ENCODE measurements around the gene SORCS1.
"Not testable (repeated sequence)": the region's sequence is repeated elsewhere in the genome, so short reads cannot be mapped to it uniquely, and the experiment has no call there.

SORCS1 gene

DNA sequence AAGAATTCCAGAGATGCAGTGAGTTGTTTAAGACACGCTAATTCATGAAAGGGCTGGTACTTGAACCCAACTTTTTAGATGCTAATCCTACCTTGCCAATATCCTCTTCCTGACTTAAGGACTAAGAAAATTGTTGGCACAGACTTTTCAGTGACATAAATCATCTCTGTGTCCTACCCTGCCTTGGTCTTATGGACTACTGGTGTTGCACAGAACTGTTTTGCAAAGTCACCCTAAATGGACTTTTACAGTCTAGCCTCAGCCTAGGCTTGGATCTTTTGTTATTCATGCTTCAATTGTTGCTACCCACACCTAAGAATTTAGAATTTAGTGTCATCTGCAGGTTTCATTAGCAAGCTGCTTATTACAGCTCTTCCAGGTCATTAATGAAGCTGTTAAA, 112.7 kb downstream of the SORCS1 start:
- DNase-seq, result no peak

DNA sequence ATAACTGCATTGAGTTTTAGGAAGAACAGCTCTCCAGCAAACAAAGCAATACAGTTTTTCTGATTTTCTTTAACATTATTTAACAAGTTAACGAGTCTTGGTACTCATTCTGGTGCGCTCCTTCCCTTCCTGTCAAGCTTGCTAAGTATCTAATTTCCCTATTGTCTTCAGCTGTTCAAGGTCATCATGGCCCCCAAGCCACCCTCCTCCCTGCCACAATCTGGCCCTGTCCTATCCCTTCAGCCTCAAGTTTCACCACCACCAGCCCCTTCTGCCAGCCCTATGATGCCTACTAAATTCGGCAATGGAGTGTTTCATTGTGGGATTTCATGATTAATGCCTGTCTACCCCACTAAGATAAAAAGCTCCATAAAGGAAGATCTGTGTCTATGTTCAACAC, 121.0 kb downstream of the SORCS1 start:
- no peak for DNase-seq

DNA sequence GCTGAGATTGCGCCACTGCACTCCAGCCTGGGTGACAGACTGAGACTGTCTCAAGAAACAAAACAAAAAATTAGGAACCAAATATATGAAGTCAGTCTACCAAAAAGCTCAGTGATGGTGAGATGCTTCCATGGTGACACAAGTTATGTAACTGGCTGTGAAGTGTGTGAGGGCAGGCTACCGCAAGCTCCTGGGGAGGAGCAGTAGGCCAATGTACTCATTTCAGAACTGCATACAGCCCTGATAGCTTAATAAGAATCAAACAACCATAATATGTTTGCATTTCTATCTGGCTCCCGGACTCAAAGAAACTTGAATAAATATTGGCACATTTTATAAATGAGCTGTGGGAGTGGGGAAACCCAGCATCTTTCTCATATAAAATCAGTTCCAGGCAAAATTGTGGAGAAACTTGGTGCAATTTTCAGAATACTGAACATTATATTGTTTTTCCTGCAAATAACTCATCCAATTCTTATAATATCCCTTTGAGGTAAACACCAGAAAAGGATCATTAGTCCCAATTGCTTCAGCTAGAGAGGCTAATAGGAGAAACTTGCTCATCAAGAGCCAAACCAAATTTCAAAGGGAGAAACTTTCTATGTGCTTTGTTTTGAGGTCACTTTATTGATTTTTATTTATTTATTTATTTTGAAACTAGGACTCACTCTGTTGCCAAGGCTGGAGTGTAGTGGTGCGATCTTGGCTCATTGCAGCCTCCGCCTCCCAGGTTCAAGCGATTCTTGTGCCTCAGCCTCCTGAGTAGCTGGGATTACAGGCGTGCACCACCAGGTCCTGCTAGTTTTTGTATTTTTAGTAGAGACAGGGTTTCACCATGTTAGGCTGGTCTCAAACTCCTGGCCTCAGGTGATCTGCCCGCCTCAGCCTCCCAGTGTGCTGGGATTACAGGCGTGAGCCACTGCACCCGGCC, 127.0 kb downstream of the SORCS1 start:
- DNase-seq, result no peak

DNA sequence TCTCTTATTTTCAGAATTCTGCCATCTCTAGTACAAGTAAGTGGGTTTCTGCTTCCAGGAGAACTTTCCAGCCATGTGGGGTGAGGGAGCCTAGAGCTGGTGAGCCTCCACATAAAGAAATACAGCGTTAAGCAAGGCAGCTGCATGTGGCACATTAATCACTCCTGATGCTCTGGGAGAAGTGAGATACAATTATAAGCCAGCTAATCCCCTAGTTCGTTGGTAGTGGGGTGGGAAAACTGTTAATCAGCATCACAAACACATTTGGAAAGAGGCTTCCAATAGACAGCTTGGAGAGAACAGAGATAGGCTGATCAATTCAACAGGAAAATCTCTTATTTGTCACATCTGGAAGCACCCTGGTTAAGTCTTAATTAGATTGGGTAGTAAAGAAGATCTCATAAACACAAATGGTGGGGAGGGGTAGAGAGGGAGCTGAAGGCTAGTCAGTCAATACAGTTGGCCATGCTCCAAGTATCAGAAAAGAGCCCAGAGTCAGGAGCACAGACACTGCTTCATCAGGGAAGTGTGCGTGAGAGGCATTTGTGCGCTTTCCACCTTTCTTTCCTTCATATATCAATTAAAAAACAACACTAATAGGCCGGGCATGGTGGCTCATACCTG, 130.6 kb downstream of the SORCS1 start:
- no peak for DNase-seq

DNA sequence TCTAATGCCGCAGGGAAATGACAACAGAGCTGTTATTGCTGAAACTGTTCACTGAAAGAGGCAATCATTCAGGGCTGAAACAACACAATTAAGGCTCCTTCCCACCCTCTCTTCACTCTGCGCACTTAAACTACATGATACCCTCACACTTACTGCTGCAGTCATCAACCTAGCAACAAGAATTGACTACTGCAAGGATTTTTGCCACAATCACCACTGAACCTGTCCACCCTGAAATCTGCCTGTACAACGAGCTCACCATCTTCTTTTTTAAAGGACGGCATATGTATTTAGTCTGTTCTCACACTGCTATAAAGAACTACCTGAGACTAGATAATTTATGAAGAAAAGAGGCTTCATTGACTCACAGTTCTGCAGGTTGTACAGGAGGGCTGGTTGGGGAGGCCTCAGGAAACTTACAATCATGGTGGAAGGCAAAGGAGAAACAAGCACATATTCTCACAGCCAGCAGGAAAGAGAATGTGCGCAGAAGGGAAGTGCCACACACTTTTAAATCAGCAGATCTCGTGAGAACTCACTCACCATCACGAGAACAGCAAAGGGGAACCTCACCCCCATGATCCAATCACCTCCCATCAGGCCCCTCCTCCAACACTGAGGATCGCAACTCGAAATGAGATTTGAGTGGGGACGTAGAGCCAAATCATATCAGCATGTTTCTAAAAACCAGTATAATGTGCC, 131.7 kb downstream of the SORCS1 start:
- DNase-seq, result no peak

DNA sequence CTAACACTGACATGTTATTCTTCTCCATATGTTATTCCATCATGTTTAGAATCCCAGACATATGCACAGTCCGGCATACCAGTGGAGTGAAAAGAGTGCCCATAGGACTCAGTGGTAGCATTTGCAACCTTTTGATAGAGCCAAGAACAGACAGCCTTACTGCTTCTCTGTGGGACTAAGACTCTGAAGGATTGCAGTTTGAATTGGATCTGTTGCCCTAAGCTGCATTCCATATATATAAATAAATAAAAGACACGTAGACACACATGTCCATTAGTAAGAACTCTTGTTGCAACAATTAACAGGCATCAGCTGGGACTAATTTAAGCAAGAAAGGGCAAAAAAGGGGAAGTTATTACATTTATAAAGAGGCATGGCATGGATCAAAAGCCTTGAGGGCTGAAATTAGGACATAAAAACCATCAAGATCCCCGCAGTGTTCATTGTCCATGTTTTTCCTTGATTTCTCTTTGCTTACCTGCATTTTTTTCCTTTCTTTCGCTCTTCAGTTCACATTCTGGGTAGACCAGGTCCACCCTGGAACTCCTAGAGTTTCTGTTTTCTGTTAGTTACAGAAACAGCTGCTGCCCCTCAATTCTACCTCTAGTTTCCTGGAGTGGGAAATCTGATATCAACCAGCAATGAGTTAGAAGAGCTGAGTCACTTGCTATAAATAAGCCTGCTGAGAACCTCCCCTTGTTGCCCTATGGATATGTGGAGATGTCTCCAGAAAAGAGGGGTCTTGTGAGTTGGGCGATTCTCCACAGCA, 132.4 kb downstream of the SORCS1 start:
- DNase-seq, result no peak

DNA sequence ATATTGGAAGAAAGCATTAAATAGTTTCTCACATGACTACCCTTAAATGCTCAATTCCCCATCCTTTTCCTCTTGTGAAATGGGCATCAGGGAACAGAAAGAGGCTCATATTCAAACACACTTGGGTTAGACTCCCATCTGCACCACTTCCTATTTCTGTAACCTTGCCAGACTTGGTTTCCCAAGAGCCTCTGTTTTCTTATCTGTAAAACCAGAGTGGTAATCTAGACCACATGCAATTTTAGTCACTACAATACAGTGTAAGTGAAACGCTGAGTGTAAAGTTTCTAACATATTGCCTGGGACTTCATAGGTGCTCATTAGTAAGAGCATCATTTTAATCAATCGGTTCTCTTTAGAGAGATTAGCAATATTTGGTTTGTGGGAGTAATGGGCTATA, 136.3 kb downstream of the SORCS1 start:
- DNase-seq, result no peak

DNA sequence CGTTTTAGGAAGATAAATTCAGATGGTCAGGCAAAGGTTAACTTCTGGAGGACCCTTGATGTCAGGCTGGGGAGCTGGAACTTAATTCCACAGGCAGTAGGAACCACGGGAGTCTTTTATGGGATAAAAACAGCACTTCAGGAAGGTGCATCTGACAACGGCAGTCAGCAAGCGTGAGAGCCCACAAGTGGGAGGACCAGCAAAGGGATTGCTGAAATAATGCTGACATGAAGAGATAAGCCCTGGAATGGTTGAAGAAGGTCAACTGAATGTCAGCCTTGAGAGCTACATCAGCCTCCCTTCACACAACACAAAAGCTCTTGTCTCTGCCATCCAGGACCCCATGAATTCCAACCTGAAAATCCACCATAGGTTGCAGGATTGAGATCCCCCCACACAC, 138.8 kb downstream of the SORCS1 start:
- DNase-seq, result no peak

DNA sequence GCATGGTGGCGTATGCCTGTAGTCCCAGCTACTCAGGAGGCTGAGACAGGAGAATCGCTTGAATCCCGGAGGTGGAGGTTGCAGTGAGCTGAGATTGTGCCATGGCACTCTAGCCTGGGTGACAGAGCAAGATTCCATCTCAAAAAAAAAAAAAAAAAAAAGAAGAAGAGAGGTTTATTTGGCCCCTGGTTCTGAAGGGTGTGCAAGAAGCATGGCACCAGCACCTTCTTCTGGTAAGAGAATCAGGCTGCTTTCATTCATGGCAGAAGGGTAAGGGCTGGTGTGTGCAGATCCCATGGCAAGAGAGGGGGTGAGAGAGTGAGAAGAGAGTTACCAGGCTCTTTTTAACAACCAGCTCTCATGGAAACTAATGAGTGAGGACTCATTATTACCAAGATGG, 140.5 kb downstream of the SORCS1 start:
- DNase-seq, result not testable (repeated sequence)

DNA sequence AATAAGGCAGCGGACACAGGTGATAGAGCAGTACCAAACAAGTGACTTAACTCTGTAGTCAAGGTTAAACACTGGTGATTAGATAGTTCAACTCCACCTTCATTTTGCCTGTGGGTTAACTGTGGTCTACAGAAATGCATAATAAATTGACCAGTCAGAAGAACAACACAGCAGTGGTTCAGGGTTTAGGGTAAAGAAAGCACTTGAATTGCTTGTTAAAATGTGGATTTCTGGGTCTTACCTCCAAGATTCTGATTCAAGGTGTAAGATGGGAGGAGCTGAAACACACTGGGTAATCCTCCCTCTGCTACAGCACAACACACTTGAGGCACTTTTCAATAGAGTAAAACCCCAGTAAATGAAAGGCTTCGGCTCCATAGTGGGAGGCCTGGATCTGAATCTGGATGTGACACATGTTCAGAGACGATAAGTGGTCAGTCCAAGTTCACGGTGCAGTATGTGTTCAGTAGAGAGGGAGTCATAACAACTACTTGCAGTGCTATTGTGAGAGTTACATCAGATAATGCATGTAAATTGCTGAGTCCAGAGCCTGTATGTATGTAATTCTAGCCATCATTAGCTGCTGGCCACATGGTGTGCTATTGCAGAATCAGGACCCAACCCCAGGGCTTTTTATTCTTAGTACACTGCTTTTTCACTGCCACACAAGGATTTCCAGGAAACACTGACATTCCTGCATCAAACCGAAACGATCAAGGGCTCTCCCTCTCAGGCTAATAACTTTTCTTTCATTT, 141.7 kb downstream of the SORCS1 start:
- DNase-seq, result no peak

DNA sequence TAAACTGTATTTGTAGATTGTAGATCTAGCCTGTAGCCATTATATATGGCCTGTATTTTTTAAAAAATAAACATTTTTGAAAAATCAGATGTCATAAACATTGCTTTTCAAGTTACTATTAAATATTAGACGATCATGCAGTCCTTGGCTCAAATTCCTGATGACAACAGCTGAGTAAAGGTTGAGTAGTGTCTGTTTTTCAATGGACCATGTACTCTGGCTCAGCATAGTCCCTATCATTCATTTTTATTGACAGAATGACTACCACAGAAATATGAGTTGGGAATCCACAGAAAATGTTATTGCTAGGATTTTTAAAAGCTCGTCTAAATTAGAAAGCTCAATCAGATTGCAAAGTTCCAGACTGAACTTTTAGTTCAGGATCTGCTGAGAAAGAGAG, 145.4 kb downstream of the SORCS1 start:
- no peak for DNase-seq

DNA sequence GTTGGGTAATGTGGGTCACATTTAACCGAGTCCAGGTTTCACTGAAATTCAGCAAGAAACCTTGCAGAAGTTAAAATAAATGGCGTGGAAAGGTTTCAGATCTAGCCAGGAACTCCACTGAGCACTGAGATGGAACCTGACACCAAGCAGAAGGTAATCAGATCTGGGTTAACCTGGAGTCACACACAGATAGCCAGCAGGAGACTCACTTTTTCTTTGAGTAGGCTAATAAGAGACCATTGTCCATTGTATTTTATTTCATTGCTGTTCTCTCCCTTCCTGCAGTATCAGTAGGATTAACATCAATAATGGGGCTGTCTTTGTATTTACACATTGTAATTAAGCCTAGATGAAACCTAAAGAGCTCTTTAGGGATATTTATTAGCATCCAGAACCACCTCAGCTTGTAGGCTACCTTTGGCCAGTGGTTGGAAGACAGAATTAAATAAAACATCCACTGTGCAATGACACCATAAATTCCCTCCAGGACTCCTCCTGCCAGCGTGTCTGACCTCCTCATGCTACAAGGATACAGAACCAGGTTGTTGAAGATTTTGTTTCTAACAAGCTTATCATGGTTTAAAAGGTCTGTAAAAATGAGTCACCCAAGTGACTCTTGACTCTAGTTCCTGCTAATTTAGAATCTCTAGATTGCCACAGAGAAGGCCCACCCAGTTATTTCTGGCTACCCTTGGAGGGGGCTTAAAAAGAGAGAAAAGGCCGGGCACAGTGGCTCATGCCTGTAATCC, 151.1 kb downstream of the SORCS1 start:
- DNase-seq, result no peak

DNA sequence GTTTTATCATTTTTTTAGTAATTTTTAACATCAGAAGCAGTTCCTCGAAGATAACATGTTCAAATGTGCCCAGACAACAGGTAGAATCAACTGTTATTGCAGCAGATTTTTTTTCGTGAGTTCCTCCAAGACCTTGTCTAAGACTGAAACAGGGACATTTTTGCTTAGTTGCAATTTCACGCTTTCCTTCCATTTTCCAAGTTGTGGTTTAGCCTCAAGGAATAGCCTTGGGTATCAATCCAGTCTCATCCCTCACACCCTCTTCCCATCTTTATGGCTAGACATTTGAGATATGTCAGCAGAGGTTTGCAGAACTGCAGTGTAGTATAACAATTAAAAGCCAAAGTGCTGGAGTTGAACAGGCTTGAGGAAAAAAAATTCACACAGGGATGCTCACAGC, 152.5 kb downstream of the SORCS1 start:
- no peak for DNase-seq

DNA sequence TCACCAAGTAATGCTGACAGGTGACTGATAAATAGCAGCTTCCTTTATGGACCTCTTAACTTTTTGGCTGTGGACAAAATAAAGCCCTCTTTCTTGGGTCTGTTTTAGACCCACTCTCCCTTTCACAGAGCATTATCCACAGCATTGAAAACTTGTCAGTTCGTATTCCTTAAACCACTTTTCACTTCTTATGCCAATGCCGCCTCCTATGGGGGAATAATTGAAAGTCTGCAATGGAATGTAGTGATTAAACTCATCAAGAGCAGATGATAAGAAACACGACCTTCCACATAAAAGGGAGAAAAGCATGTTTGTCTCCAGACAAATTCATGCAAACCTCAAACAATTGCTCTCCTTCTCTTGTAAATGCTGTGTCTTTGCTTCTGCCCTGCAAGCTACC, 153.4 kb downstream of the SORCS1 start:
- DNase-seq, result no peak

DNA sequence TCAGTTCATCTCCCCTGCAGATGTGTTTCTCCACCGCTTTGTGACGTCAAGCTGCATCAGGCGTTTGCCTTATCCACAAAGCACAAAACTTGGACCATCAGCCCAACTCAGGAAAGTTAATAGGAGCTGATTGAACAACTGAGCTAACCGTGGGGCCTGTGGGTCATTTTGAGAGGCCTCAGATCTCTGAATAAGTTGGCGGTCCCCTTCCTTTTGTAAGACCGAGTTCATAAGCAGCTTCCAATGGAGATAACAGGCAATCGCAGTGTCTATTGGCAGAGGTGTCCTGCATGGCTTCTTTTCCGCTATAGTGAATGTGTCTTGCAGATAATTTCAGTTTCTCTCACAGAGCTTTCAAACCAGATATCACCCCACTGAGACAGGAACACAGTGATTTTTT, 154.0 kb downstream of the SORCS1 start:
- no peak for DNase-seq

DNA sequence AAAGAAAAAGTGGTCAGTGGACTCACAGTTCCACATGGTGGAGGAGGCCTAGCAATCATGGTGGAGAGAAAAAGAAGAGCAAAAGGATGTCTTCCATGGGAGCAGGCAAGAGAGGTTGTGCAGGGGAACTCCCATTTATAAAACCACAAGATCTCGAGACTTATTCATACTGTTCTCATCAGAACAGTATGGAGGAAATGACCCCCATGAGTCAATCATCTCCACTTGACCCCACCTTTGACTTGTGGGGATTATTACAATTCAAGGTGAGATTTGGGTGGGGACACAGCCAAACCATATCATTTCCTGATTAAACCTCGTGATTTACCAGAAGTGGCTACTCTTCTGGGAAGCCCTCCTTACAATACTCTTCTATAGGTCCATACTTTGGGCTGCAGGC, 160.1 kb downstream of the SORCS1 start:
- DNase-seq, result no peak

DNA sequence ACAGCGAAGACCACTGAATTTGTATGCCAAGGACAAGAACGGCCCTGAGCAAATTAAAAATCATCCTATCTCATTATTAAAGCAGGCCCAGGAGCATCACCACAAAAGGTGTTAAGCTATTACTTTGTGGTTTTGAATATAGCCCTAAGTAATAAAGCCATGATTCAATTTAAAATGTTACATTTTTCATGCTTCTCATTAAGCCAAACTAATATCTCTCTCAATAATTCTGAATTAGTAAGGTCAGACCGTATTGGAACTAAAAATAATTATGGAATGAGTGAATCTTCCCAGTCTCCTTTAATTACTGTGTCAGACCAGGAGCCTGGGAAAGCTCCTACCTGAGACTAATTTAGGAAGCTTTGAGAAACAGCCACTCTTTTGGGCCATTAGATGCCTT, 162.4 kb downstream of the SORCS1 start:
- no peak for DNase-seq

DNA sequence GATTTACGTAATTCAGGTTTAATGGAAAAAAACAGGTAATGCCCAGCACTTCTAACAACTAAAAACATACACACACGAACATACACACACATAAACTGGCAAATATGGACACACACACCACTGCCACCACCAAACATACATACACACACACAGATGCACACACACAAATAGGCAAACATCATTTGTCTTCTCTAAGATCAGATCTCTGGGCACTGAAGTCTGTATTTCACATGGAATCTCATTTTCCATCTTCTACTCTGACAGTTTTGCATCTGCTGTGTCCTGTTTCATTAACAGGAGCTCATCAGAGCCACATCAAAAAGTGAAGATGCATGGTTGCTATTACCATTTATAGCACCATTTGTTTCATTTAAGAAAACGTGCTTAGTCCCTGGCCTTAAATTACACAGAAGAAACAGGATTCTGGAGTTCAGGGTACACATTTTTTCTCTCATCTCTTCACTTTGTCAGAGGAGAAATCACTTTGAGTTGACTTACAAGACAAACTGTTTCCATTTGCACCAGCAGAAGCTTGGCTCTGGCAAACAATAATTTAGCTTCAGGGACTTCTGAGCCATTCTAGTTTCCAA, 165.3 kb downstream of the SORCS1 start:
- no peak for DNase-seq

DNA sequence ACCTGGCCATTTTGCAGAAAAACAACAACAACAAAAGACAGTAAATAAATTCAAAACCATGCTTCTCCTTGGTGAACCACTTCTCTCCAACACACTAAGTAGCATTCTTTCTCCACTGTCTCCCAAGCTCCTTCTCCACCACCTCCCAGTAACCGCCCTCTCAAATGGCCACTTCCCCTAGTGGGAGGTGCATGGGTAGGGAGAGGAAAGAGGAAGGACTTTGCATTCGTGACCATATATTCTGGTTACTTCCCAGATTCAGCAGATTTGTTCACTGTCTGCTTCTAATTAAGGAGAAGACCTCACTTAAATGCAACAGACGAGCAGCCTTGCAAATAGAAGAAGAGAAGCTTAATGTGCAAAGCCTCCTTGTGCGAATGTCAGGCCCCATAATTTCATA, 166.8 kb downstream of the SORCS1 start:
- DNase-seq, result peak in 17 of 58 donors; percentile 0 to 39 (median 8)

DNA sequence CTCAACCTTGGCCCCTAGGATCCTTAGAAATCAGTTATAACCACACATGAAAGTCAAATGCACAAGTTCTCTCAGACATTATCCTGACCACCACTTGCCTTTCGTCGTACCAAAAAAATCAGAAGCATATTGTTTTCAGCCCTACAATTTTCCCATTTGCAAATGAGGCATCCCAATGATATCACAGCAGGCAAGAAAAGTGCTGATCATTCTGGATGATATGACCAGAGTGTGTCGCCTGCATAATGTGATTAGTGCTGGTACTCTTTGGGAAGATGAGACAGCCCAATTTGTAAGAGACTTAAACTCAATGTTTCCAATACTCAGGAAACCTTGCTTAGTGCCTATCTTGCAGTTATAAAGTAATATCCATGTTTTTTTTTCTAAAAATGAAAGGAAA, 168.0 kb downstream of the SORCS1 start:
- no peak for DNase-seq
